Measurements from ENCODE around the gene ST3GAL6. TPM values are rescaled to one million over a fixed set of nuclear protein-coding genes. Genes with fewer than 3 reads are reported as not detected.

ST3GAL6 gene
- total and polyA plus RNA-seq, 8 donors: 10.9 to 30.8 (median 18.8) TPM

GRCh38 chr3:98743071-98743470, 20.1 kb upstream of the ST3GAL6 start:
- Histone ChIP-seq H3K27me3 (no peaks in the 10 kb centered on the region), H3K27ac (no peak overlapping the region), H3K4me1 (peaks cover 3 to 6% of the 10 kb centered on the region in 2 donors), H3K36me3 (no peaks in the 10 kb centered on the region), H3K9me3 (no peaks in the 10 kb centered on the region), H3K4me3 (no peak overlapping the region)
- intact Hi-C loops (cut with DNase I): no loop called here
- DNase-seq (peak in 2 of 4 donors; percentile 43 to 45), ATAC-seq (peak; percentile 83)
- TF ChIP-seq CTCF (IDR thresholded peaks at IDR 0.05): no peak

GRCh38 chr3:98744283-98744682, 18.9 kb upstream of the ST3GAL6 start:
- ATAC-seq (no peak), DNase-seq (no peak)
- Histone ChIP-seq H3K27me3 (no peaks in the 10 kb centered on the region), H3K27ac (no peak overlapping the region), H3K9me3 (no peaks in the 10 kb centered on the region), H3K36me3 (no peaks in the 10 kb centered on the region), H3K4me3 (no peak overlapping the region), H3K4me1 (peaks cover 0 to 5% of the 10 kb centered on the region in 2 donors)
- TF ChIP-seq CTCF (IDR thresholded peaks at IDR 0.05): no peak
- intact Hi-C loops (cut with DNase I): no loop called here

- H3K27me3 ChIP-seq: no peaks in the 10 kb centered on the region
- H3K27ac ChIP-seq: no peak overlapping the region
- H3K4me1 ChIP-seq: no peaks in the 10 kb centered on the region
- no peaks in the 10 kb centered on the region for H3K9me3 ChIP-seq
- intact Hi-C loops (cut with DNase I): no loop called here
- H3K36me3 ChIP-seq: no peaks in the 10 kb centered on the region
- TF ChIP-seq CTCF (IDR thresholded peaks at IDR 0.05): no peak
- no peak for ATAC-seq
- no peak overlapping the region for H3K4me3 ChIP-seq
- DNase-seq: no peak
Observed at GRCh38 chr3:98745718-98746117, 17.4 kb upstream of the ST3GAL6 start.

- H3K36me3 ChIP-seq: no peaks in the 10 kb centered on the region
- intact Hi-C loops (cut with DNase I): no loop called here
- DNase-seq (no peak), ATAC-seq (no peak)
- H3K4me3 ChIP-seq: no peak overlapping the region
- no peaks in the 10 kb centered on the region for H3K9me3 ChIP-seq
- no peaks in the 10 kb centered on the region for H3K4me1 ChIP-seq
- no peak for TF ChIP-seq CTCF (IDR thresholded peaks at IDR 0.05)
- no peak overlapping the region for H3K27ac ChIP-seq
- no peaks in the 10 kb centered on the region for H3K27me3 ChIP-seq
Observed at GRCh38 chr3:98746122-98746521, 17.0 kb upstream of the ST3GAL6 start.

- intact Hi-C loops (cut with DNase I): no loop called here
- DNase-seq: no peak
- no peak overlapping the region for H3K27ac ChIP-seq
- H3K36me3 ChIP-seq: no peaks in the 10 kb centered on the region
- H3K4me3 ChIP-seq: no peak overlapping the region
- no peak for ATAC-seq
- no peaks in the 10 kb centered on the region for H3K9me3 ChIP-seq
- H3K27me3 ChIP-seq: no peaks in the 10 kb centered on the region
- no peak for TF ChIP-seq CTCF (IDR thresholded peaks at IDR 0.05)
- H3K4me1 ChIP-seq: no peaks in the 10 kb centered on the region
Observed at GRCh38 chr3:98746882-98747281, 16.3 kb upstream of the ST3GAL6 start.

Measured in left lung (tissue), 10 donors.